Thyroid gland (tissue), 4 donors: ENCODE measurements around the gene MSH4.

Experiments used
- POLR2A ChIP-seq, 2 donors: fragments of 450-650 bp; IDR thresholded peaks; one replicate each; pipeline ENCODE4 v1.6.1; 2017; ENCODE audit warnings: antibody characterized with exemption in 2 of 2, mild to moderate bottlenecking in 2 of 2, moderate library complexity in 1 of 2
- TF ChIP-seq, protein P1 (sequence below), 6 experiments: fragments of 200-600 bp in 3 of 6; fragments of 450-650 bp in 3 of 6; sonication (generic) in 3 of 6; IDR thresholded peaks; one replicate each; pipeline ENCODE4 v1.5.1; 2016 to 2019; ENCODE audit warnings: antibody characterized with exemption in 6 of 6, mild to moderate bottlenecking in 2 of 6, inconsistent platforms in 1 of 6, moderate library complexity in 1 of 6

DNA sequence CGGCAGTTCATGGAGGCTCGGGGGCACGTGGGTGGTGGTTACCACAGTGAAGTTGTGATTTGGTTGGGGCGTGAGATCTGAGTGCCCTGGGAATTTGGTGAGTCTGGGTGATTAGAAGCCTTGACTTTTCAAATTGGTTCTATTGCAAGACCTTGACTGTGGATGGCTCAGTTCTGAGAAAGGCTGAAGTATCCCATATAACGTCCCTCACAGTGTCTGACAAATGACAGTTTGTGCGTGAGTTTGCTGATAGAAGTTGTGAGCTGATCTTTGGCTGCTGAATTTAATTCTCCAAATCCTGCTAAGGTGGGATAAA, 549 bp downstream of the MSH4 start:
- TF ChIP-seq, protein P1, sequence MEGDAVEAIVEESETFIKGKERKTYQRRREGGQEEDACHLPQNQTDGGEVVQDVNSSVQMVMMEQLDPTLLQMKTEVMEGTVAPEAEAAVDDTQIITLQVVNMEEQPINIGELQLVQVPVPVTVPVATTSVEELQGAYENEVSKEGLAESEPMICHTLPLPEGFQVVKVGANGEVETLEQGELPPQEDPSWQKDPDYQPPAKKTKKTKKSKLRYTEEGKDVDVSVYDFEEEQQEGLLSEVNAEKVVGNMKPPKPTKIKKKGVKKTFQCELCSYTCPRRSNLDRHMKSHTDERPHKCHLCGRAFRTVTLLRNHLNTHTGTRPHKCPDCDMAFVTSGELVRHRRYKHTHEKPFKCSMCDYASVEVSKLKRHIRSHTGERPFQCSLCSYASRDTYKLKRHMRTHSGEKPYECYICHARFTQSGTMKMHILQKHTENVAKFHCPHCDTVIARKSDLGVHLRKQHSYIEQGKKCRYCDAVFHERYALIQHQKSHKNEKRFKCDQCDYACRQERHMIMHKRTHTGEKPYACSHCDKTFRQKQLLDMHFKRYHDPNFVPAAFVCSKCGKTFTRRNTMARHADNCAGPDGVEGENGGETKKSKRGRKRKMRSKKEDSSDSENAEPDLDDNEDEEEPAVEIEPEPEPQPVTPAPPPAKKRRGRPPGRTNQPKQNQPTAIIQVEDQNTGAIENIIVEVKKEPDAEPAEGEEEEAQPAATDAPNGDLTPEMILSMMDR (IDR thresholded peaks at IDR 0.05) = no peak
- no peak for TF ChIP-seq POLR2A (IDR thresholded peaks at IDR 0.05)
